Epithelial cell of esophagus (primary cell): ENCODE data around the gene GRAP.

Source experiments
- DNase-seq: peaks from one replicate; pipeline ENCODE4 v3.0.0; 2010; ENCODE audit warnings: low read depth
- H3K4me3 ChIP-seq: 2 replicates; pipeline ENCODE4 v1.5.1; 2011; ENCODE audit warnings: mild to moderate bottlenecking, low read length, control low read depth
- TF ChIP-seq, protein P1 (sequence below): IDR thresholded peaks from 2 replicates; pipeline ENCODE4 v1.5.1; 2011; ENCODE audit warnings: low read depth, mild to moderate bottlenecking, low read length, control low read depth, inconsistent platforms; ENCODE audit not compliant: insufficient read depth; ENCODE audit errors: missing control alignments

Gene GRAP

DNA sequence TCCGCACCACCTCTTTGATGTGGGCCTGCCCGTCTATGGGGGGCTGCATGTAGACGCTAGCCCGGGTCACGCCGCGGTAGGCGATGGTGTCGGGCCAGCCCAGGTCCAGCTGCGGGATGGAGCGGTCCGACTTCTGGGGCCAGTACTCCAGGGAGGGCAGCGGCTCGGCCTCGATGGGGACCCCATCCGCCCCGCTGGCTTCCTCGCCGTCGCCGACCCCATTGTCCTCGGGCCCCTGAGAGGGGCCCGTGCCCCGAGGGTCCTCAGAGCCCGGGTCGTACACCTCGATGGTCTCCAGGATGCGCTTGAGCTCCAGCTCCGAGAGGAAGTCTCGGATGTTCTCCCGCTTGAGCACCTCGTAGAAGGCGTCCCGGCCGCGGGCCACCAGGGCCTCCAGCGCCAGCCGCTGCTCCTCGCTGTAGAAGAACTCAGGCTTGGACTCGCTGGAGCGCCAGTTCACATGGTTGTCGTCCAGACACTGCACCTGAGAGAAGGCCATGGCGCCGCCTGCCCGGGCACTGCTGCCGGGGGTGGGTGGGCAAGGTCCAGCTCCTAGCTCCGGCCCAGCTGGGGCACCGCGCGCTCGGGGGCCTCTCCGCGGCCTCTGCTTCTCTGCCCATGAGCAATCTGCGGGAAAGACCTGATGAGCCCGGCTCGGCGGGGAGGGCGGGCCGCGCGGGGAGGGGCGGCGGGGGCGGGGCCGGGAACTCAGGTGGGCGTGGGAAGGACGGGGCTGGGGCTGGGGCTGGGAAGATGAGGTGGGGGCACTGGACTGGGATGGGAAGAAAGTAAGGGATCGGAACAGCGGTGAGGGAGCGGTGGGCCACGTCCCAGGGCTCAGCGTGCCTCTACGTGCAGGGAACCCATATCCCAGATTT lies 43.0 kb downstream of the GRAP start:
- DNase-seq: peak; percentile 71
- TF ChIP-seq, protein P1, sequence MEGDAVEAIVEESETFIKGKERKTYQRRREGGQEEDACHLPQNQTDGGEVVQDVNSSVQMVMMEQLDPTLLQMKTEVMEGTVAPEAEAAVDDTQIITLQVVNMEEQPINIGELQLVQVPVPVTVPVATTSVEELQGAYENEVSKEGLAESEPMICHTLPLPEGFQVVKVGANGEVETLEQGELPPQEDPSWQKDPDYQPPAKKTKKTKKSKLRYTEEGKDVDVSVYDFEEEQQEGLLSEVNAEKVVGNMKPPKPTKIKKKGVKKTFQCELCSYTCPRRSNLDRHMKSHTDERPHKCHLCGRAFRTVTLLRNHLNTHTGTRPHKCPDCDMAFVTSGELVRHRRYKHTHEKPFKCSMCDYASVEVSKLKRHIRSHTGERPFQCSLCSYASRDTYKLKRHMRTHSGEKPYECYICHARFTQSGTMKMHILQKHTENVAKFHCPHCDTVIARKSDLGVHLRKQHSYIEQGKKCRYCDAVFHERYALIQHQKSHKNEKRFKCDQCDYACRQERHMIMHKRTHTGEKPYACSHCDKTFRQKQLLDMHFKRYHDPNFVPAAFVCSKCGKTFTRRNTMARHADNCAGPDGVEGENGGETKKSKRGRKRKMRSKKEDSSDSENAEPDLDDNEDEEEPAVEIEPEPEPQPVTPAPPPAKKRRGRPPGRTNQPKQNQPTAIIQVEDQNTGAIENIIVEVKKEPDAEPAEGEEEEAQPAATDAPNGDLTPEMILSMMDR: no peak
- H3K4me3 ChIP-seq: peak overlapping the region; percentile 65

DNA sequence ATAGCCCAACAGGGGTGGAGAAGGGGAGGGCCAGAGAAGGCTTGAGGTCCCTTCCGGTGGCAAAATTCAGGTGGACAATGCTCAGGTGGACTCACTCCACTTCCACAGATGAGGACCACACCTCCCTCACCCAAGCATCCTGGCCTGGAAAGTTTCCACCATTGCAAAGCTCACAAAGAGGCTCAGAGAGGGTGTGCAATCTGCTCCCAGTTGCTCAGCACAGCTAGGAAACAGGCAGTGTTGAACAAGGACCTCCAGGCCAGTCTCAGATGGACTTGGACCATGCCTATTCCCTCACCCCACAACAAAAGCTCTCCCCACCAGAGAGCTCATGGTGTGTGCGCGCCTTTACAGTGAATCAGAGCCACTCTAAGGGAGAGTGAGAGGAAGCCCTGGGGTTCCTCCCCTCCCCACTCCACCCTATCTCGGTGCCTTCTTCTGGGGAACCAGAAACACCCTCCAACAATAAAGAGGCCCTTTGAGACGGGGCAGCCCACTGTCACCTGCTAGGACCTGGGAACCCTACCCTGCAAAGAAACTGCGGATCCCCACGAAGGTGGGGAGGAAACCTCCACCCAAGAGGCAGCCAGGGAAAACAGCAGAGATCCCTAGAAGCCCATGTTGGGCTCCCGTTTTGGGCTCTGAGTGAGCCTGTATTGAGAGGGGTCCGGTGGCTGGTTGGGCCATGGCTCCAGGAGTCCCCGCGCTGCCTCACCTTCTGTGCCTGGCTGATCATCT lies 43.8 kb downstream of the GRAP start:
- TF ChIP-seq, protein P1: no peak
- H3K4me3 ChIP-seq: peak overlapping the region; percentile 65
- DNase-seq: peak; percentile 71

DNA sequence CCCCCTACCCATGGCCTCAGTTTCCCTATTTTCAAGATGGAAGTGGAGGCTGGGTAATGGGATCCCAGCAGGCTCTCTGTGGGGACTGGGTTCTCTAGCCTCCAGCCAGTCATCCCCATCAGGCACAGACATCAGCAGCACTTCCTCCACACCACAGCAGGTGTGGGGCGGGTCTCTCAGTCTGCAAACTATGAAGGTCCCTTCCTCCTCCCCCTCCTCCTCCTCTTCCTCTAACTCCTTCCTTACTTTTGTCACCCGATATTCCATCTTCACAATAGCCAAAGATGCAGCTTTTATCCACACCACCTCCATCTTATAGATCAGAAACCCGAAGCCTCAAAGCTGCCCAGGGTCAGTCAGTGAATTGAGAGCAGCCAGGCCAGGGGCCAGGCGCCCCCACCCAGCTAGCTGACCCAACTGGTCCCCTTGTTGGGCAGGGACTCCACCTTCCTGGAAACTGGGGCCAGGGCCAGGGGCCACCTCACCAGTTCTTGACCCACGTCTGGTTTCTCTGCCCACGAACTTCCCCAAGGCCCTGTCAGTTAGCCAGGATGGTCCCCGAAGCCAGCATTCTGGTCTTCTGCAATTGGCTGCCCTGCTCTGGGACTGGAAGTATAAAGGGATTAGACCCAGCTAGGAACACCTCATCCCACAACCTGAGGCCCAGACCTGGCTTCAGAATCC lies 44.7 kb downstream of the GRAP start:
- DNase-seq: peak; percentile 24
- TF ChIP-seq, protein P1: no peak
- H3K4me3 ChIP-seq: peak overlapping the region; percentile 65

DNA sequence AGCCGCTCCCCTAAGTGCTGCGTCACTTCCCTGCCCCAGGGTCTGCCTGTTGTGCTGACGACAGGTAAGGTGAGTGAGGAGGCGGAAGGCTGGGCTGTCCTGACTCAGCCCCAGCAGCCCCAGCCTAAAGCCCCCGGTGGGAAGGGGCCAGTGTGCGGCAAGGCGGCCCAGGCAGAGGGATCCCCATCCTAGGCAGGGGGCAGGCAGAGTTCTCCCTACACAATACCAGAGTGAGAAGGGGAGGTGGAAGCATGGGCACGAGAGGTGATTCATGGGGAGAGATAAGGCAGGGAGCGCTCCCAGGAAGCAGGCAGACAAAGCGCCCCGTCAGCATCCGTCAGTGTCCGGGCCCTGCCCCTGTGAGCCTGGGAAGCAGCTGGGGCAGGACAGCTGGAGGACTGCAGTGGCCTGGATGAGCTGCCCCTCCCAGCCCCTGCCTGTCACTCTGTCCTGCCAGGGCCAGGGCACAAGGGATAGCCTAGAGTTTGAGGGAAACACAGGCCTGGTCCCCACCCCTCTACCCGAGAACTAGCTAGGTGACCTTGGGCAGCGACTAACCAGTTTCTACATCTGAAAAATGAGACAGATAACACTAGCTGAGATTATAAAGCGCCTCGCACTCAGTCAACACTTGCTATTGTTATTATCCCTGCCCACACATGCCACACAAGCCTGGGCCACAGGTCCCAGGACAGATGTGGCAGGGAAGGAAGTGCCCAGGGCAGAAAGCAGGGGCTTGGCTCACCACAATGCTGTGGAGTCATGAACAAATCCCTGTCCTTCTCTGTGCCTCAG lies 46.0 kb downstream of the GRAP start:
- TF ChIP-seq, protein P1: no peak
- peak; percentile 94 for DNase-seq
- peak overlapping the region; percentile 65 for H3K4me3 ChIP-seq

DNA sequence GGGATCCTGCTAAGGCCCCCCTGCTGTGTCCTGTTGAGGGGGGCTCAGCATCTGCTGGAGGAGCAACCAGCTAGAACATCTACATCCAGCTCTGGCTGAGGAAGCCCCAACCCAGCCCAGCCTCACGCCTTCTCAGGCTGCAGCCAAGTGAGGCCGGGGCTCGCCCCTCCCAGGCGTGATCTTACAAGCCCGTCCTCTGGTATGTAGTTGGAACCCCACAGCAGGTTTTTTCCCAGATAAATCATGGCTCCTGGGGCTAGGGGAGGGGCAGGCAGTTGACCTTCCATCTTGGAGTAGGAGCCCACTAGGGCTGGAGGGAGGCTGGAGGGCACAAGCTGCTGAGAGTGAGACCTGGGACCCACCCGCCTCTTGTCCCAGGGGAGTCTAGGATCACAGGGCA lies 46.8 kb downstream of the GRAP start:
- DNase-seq: peak; percentile 91
- H3K4me3 ChIP-seq: peak overlapping the region; percentile 65

DNA sequence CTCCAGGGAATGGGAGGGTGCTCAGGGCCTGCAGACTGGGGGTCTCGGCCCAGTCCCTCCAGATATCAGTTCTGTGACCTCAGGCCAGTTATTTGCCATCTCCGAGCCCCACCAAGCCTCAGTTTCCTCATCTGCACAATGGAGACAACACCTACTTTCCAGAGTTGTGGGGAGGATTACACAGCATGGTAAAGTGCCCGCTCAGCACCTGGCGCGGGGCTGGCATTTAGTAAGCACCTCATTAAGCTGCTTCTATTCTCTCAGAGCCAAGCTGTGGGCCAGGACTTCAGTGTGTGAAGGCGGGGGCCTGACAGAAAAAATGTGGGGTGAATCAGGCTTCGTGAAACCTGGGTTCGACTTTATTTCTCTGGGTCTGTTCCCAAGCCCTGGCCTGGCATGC lies 47.4 kb downstream of the GRAP start:
- TF ChIP-seq, protein P1: no peak
- no peak for DNase-seq
- H3K4me3 ChIP-seq: no peak overlapping the region

More for the DNA sequence above, 46.8 kb downstream of the GRAP start:
- TF ChIP-seq, protein P1: no peak
